Mucosa of stomach (tissue), 1 donor: ENCODE measurements around the gene ONECUT3.

Experiments used
- H3K27me3 ChIP-seq: one replicate; pipeline ENCODE4 v1.7.0; 2013; ENCODE audit warnings: mild to moderate bottlenecking, low read length; ENCODE audit not compliant: control insufficient read depth, insufficient read depth
- H3K36me3 ChIP-seq: one replicate; pipeline ENCODE4 v1.7.0; 2013; ENCODE audit warnings: low read length; ENCODE audit not compliant: control insufficient read depth, insufficient read depth
- H3K4me1 ChIP-seq: one replicate; pipeline ENCODE4 v1.7.0; 2013; ENCODE audit warnings: mild to moderate bottlenecking, low read length; ENCODE audit not compliant: control insufficient read depth, insufficient read depth
- H3K4me3 ChIP-seq: one replicate; pipeline ENCODE4 v1.7.0; 2013; ENCODE audit warnings: low read length
- H3K9ac ChIP-seq: one replicate; pipeline ENCODE4 v1.7.0; 2013; ENCODE audit warnings: mild to moderate bottlenecking, low read length, moderate library complexity
- H3K9me3 ChIP-seq: one replicate; pipeline ENCODE4 v1.7.0; 2013; ENCODE audit warnings: mild to moderate bottlenecking, low read length, moderate library complexity; ENCODE audit not compliant: control insufficient read depth
- donor health status: Pancreatic carcinoma.

The ONECUT3 gene

DNA sequence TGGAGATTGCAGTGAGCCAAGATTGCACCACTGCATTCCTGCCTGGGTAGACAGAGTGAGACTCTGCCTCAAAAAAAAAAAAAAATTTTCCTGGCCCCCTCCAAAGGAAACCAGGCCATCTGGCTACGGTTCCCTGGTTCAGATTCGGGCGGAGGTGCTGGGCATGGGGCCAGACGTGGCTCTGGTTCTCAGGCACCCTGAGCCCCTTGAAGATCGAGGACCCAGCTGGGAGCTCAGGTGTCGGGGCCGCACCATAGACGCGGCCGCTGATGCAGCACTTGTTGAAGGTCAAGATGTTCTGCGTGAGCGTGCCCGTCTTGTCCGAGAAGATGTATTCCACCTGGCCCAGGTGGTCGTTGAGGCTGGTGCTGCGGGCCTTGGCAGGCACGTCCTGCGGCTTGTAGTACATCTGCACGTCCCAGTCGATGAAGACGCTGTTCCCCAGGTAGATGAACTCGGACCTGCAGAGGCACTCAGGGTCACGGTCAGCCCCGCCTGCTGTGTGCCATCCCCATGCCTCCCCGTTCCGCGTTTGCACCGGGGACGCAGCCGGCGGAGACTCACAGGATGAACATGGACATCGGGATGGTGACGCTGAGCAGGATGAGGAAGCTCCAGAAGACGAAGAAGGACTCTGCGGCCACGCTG lies 46.5 kb downstream of the ONECUT3 start:
- no peak overlapping the region for H3K9ac ChIP-seq
- no peaks in the 10 kb centered on the region for H3K9me3 ChIP-seq
- H3K4me3 ChIP-seq, result no peak overlapping the region
- peaks cover 4% of the 10 kb centered on the region for H3K4me1 ChIP-seq
- peaks cover 15% of the 10 kb centered on the region for H3K27me3 ChIP-seq
- H3K36me3 ChIP-seq, result no peaks in the 10 kb centered on the region

- Histone ChIP-seq H3K27me3 (no peaks in the 10 kb centered on the region), H3K36me3 (no peaks in the 10 kb centered on the region), H3K4me3 (no peak overlapping the region), H3K9ac (no peak overlapping the region), H3K4me1 (no peaks in the 10 kb centered on the region), H3K9me3 (no peaks in the 10 kb centered on the region)
These were observed 51.6 kb downstream of the ONECUT3 start for GRCh38 chr19:1804858-1805257.

- no peaks in the 10 kb centered on the region for H3K4me1 ChIP-seq
- H3K9ac ChIP-seq, result no peak overlapping the region
- no peaks in the 10 kb centered on the region for H3K27me3 ChIP-seq
- no peak overlapping the region for H3K4me3 ChIP-seq
- no peaks in the 10 kb centered on the region for H3K36me3 ChIP-seq
- no peaks in the 10 kb centered on the region for H3K9me3 ChIP-seq
These were observed 52.3 kb downstream of the ONECUT3 start for GRCh38 chr19:1805401-1806183.

GRCh38 chr19:1806184-1807029 lies 53.1 kb downstream of the ONECUT3 start:
- Histone ChIP-seq H3K9ac (no peak overlapping the region), H3K4me1 (peaks cover 6% of the 10 kb centered on the region), H3K9me3 (no peaks in the 10 kb centered on the region), H3K27me3 (no peaks in the 10 kb centered on the region), H3K4me3 (no peak overlapping the region), H3K36me3 (no peaks in the 10 kb centered on the region)

DNA sequence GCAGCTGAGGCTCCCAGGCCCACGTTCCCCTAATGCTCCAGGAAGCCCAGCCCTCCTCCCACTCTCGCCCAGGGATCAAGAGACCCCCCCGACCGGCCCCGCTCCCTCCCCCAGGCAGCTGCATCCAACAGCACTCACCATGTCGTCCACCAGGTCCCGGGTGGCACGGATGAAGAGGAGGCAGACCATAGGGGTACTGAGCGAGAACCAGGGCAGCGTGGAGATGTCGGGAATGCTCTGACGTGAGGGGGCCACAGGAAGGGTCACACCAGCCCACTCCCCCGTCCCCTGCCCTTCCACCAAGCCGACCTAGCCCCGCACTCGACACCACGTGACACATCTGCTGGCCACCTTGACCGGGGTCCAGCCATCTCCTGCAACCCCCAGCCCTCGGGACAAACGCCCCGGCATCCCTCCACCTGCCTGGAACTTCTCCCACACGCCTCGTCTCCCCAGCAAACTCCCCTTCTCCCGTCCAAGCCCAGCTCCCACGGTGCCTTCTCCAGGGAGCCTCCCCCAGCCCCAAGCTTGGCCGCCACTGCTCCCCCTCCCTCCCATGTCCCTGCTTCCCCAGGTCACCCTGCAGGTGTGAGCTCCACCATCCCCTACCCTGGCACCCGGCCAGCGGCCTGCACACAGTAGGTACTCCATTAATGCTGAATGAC lies 53.9 kb downstream of the ONECUT3 start:
- peaks cover 11% of the 10 kb centered on the region for H3K4me1 ChIP-seq
- H3K9me3 ChIP-seq, result no peaks in the 10 kb centered on the region

DNA sequence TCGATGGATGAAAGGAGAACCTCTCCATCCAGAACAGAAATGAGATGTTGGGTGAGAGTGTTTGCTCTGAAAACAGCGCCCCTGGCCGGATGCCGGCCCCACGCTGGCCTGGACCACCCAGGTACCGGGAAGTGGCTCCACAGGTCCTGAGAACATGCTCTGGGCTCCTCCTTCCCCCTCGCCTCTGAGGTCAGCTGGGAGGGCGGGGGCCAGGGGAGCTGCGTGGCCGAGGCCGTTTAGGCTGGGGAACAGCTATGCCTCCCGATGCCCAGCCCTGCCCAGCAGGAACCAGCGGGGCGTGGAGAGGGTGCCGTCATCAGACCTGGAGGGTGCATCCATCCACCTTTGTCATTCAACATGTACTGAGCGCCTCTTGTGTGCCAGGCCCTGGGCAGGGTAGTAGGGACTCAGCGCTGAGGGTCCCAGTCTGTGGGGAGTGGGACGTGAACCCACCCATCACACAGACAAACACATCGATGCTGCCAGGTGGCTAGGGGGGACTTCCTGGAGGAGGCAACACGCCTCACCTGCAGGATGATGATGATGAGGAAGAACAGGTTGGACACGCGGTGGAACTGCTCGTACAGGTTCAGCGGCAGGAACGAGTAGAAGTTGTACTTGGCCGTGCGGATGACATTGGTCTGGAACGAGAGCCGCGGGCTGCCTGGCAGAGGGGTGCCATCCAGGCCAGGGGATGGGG lies 54.5 kb downstream of the ONECUT3 start:
- Histone ChIP-seq H3K27me3 (no peaks in the 10 kb centered on the region), H3K4me3 (no peak overlapping the region), H3K4me1 (peaks cover 12% of the 10 kb centered on the region), H3K9me3 (no peaks in the 10 kb centered on the region), H3K9ac (no peak overlapping the region), H3K36me3 (no peaks in the 10 kb centered on the region)

More for the DNA sequence above, 53.9 kb downstream of the ONECUT3 start:
- Histone ChIP-seq H3K36me3 (no peaks in the 10 kb centered on the region), H3K9ac (no peak overlapping the region), H3K4me3 (no peak overlapping the region), H3K27me3 (no peaks in the 10 kb centered on the region)

- no peaks in the 10 kb centered on the region for H3K9me3 ChIP-seq
- H3K27me3 ChIP-seq, result no peaks in the 10 kb centered on the region
- no peak overlapping the region for H3K9ac ChIP-seq
- no peak overlapping the region for H3K4me3 ChIP-seq
- H3K4me1 ChIP-seq, result peaks cover 18% of the 10 kb centered on the region
- H3K36me3 ChIP-seq, result no peaks in the 10 kb centered on the region
These were observed 55.1 kb downstream of the ONECUT3 start for GRCh38 chr19:1808395-1808731.

DNA sequence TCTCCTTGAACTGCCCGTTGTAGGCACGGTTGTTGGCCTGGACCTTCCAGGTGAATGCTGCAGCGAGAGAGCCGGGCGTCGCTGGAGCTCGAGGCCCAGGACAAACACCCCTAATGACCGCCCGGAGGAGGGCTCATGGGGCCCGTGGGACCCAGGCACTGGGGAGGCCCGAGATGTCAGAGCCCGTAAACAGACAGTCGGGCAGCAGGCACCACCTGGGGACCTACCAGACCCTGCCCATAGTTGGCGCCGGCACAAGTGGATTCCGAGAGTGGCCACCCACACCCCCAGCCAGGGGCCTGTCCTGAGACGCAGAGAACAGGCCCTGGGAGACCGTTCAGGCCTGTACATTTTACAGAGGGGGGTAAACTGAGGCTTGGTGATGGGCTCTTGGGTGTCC lies 56.4 kb downstream of the ONECUT3 start:
- H3K36me3 ChIP-seq, result no peaks in the 10 kb centered on the region
- H3K27me3 ChIP-seq, result no peaks in the 10 kb centered on the region
- H3K9ac ChIP-seq, result no peak overlapping the region
- peaks cover 20% of the 10 kb centered on the region for H3K4me1 ChIP-seq
- H3K4me3 ChIP-seq, result no peak overlapping the region
- no peaks in the 10 kb centered on the region for H3K9me3 ChIP-seq

- H3K36me3 ChIP-seq, result no peaks in the 10 kb centered on the region
- peaks cover 20% of the 10 kb centered on the region for H3K4me1 ChIP-seq
- H3K9ac ChIP-seq, result no peak overlapping the region
- H3K27me3 ChIP-seq, result no peaks in the 10 kb centered on the region
- no peaks in the 10 kb centered on the region for H3K9me3 ChIP-seq
- H3K4me3 ChIP-seq, result no peak overlapping the region
These were observed 57.3 kb downstream of the ONECUT3 start for GRCh38 chr19:1810439-1811160.

DNA sequence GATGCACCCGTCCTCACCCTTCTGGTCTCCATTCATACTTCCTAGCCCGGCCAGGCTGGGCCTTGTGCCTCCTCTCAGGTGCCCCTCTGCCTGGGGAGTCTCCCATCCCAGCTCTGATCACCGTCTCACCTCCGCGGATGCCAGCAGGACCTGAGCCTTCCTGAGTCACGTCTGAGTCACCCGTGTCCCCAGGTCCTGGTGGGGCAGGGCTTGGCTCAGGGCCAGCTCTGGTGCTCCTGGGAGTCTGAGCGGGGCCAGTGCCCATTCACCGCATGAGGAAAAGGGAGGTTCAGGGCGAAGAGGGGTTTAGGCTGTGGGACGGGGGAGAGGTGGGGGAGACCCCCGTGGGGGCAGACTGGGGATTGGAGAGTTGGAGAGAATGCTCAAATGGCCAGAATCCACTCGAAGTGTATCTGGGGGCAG lies 58.2 kb downstream of the ONECUT3 start:
- Histone ChIP-seq H3K4me3 (no peak overlapping the region), H3K9ac (no peak overlapping the region), H3K4me1 (peaks cover 20% of the 10 kb centered on the region), H3K27me3 (no peaks in the 10 kb centered on the region), H3K36me3 (no peaks in the 10 kb centered on the region), H3K9me3 (no peaks in the 10 kb centered on the region)

GRCh38 chr19:1811942-1812425 lies 58.7 kb downstream of the ONECUT3 start, which contains the start of gene ATP8B3:
Gene ATP8B3 (minus strand): TSS chr19:1812276. CDS start chr19:1811736, 540 bp downstream.
- H3K36me3 ChIP-seq, result peaks cover 3% of the 10 kb centered on the region
- H3K9ac ChIP-seq, result peak within 1 kb of the TSS; percentile 45
- H3K9me3 ChIP-seq, result no peaks in the 10 kb centered on the region
- H3K4me1 ChIP-seq, result peaks cover 20% of the 10 kb centered on the region
- no peaks in the 10 kb centered on the region for H3K27me3 ChIP-seq
- no peak within 1 kb of the TSS for H3K4me3 ChIP-seq
